GM10266 (cell line): Measurements from ENCODE around the gene C1QTNF8.

Experiments used
- DNase-seq: peaks from one replicate; pipeline ENCODE4 v3.0.0; 2012; ENCODE audit errors: extremely low spot score
- TF ChIP-seq, protein P1 (sequence below): IDR thresholded peaks from 2 replicates; pipeline ENCODE4 v1.5.1; 2012; ENCODE audit warnings: mild to moderate bottlenecking, low read depth; ENCODE audit not compliant: control insufficient read depth, insufficient read depth; ENCODE audit errors: missing control alignments

C1QTNF8 gene

DNA sequence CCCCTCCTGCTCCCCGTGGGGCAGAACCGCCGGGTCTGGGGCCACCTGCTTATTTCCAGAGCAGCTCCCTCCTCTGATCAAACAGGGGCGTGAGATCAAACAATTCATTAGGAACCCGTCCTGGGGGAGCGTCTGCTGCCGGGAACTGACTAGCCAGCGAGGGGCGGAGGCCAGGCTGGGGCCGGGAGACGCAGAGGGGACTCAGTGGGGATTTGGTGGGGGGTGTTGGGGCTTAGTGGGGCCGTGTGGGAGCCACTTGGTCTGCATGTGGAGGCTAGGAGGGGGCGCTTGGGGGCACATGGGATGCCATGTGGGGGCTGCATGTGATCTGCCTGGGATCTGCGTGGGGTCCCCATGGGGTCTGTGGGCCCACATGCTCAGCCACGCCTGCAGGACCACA lies 36.4 kb upstream of the C1QTNF8 start:
- DNase-seq = no peak
- TF ChIP-seq, protein P1, sequence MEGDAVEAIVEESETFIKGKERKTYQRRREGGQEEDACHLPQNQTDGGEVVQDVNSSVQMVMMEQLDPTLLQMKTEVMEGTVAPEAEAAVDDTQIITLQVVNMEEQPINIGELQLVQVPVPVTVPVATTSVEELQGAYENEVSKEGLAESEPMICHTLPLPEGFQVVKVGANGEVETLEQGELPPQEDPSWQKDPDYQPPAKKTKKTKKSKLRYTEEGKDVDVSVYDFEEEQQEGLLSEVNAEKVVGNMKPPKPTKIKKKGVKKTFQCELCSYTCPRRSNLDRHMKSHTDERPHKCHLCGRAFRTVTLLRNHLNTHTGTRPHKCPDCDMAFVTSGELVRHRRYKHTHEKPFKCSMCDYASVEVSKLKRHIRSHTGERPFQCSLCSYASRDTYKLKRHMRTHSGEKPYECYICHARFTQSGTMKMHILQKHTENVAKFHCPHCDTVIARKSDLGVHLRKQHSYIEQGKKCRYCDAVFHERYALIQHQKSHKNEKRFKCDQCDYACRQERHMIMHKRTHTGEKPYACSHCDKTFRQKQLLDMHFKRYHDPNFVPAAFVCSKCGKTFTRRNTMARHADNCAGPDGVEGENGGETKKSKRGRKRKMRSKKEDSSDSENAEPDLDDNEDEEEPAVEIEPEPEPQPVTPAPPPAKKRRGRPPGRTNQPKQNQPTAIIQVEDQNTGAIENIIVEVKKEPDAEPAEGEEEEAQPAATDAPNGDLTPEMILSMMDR = no peak

DNA sequence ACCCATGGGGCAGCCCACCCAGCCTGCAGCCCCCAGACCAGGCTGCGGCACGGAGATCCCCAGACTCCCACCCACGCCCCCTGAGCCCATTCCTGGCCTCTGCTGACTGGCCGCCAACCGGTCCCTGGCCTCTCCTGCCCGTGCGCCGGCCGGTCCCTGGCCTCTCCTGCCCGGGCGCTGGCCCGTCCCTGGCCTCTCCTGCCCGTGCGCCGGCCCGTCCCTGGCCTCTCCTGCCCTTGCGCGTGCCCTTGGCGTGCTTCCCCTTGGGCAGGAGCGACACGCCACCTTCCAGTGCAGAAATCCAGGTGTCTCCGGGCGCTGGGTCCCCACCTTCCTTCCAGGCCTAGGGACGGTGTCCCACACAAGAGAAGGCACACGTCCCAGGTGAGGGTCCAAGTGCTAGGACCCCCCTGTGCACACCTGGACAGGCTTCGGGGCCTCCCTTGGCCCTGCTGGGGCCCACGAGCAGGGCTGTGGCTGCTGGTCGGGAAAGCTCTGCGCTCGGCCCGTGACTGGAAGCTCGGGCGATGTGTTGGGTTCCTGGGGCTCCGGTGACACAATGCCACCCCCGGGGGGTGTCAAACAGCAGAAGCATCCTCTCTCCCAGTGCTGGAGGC lies 35.4 kb upstream of the C1QTNF8 start:
- no peak for DNase-seq
- TF ChIP-seq, protein P1 = no peak

DNA sequence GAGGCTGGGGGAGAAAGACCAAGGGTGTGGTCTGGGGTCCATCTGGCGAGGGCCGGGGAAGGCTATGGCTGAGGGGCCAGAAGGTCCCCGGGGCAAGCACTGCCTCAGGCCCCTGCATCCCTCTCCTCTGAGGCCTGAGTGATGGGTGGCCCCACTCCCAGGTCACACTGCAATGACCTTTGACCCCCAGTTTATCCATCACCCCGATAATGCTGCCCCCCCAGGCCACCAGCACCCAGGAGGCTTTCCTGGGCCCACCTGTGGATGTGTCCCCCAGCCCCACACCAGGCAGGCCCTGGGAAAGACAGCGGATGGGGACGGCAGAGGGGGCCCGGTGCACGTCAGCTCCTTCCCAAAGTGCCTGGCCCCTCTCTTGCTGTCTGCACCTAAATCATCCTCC lies 34.3 kb upstream of the C1QTNF8 start:
- TF ChIP-seq, protein P1 = no peak
- no peak for DNase-seq

DNA sequence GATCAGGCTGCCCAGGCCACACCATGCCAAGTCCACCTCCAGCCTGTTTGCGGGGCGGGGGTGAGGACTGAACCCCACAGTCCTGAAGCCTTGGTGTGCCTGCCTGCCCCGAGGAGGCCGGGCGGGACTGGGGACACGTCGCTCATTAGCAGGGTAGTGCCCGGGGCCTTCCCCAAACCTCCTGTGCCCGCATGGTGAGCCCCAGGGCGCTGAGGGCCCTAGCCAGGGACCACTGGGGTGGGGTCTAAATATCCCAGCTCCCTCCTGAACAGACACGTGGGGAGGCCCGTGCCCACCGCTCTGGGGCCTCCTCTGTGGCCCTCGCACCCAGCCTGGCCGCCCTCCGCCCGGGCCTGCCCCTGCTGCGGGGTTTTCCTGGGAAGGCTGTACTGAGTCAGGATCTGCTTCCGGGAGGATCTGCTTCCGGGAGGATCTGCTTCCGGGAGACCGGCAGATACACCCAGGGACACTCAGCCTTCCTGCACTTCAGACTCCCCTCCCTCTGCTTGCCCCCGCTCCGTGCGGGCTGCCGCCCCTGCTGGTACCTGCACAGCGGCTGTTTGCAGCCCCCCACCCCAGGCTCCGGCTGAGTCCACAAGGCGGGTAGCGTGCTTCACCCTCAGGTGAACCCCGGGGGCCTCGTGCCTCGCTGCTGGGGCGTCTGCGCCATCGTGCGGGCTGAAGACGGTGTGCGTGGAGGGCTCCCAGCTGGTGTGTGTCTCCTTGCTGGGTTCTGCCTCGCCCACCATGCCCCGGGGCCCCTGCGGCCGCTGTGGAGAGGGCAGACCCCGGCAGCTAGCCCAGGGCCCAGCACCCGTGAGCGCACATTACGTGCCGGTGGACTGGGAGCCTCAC lies 33.3 kb upstream of the C1QTNF8 start:
- TF ChIP-seq, protein P1 = no peak
- DNase-seq = no peak

DNA sequence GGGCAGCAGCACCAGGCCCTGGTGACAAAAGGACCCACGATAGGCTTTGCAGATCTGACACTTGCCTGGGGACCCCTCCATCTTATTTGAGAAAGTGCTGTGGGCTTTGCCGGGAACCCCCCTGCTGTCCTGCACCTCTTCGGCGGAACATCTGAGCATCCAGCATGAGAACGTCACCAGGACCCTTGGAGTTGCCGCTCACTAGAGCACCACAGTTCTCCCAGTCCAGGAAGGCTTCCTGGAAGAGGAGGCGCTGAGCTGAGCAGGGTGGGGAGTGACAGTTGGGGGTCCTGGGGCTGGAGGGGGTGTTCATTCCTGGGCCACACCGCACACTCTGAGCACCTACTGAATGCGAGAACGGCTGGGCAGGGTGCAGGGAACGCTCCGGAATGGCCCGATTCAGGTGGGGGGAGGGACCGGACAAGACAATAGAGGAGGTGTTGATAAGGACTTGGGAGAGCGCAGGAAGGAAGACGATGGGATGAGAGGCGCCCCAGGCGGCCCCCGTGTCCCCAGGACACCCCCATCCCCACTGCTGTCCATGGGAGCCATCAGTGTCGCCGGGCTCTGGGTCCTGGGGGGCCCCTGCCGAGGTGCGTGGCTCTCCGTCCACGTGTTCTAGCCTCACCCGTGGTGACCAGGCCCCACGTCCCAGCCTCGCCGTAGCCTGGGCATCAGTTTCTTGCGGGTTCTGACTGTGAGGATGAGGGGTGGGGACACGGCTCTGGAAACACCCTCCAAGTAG lies 32.1 kb upstream of the C1QTNF8 start:
- no peak for DNase-seq
- TF ChIP-seq, protein P1 = no peak

DNA sequence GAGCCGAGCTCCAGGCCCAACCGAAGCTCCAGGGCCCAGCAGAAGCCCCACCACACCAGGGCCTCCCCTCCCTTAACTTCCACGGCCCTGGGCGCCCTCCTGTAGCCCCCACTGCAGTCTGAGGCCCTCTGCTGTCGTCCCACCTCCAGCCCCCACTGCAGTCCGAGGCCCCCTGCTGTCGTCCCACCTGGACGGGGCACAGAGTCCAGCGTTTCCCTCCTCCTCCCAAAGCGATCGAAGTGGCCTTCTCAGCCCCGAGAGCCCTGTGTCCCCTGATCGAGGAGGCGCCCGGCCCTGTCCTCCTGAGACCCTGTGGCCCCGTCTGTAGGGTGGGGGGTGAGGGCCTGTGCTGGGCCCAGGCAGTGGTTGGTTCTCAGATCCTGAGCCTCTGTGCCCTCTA lies 31.1 kb upstream of the C1QTNF8 start:
- DNase-seq = no peak
- TF ChIP-seq, protein P1 = no peak
